HG02759 (cell line): ENCODE results near the gene TSPAN4.

Source experiments
- ATAC-seq: cut with Tn5 transposase; IDR thresholded peaks from one replicate; pipeline ENCODE4 v1.9.1; 2021; ENCODE audit warnings: mild to moderate bottlenecking, moderate library complexity; ENCODE audit not compliant: unreplicated experiment

Gene TSPAN4

DNA sequence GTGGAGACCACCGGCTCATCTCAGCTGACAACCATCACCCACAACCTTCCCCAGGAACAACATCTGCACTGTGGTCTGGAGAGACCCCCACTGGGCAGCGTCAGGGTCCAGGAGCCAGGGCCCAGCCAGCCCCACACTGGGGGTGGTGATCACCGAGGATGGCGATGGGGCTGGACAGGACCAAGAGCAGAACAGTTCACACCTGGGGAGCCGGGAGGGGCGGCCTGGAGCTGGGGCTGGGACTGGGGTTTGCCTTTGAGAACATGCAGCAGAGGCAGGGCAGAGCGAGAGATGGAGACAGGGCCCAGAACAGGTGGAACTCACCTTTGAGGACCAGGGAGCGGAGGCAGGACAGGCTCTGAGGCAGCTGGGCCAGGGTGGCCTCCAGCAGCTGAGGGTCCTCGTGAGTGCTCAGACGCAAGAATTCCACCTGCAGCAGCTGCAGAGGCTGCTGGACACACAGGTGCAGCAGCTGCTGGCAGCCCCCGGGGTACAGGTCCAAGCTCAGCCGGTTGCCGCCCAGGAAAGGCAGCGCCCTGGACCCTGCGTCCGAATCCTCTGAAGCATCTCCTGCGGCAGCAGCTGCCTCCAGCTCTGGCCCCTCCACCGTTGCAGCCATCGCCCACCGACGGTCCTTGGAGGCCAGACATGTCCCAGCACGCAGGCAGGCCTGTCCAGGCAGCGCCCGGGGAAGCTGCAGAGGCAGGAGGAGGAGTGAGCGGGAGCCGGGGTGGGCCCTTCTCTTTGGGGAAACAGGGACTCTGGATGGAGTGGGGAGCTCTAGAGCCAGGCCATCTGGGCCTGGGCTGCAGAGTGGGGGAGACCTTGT lies 38.7 kb upstream of the TSPAN4 start:
- ATAC-seq = no peak

DNA sequence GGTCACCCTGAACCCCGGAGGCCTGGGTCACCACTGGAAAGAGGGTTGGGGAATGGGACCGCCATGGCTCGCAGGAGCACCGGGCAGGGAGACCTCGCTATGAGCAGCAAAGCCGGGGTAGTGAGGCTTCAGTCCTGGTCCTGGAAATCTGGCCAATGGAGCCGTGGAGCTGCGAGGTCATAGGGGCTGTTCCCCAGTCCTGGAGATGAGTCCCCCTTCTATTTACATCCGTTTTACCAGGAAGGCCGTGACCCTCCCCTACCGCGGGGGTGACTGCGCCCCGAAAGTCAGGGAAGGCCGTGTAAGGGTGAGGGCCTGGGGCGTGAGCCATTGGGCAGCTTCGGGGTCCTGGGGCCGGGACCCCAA lies 38.1 kb upstream of the TSPAN4 start:
- ATAC-seq = no peak

DNA sequence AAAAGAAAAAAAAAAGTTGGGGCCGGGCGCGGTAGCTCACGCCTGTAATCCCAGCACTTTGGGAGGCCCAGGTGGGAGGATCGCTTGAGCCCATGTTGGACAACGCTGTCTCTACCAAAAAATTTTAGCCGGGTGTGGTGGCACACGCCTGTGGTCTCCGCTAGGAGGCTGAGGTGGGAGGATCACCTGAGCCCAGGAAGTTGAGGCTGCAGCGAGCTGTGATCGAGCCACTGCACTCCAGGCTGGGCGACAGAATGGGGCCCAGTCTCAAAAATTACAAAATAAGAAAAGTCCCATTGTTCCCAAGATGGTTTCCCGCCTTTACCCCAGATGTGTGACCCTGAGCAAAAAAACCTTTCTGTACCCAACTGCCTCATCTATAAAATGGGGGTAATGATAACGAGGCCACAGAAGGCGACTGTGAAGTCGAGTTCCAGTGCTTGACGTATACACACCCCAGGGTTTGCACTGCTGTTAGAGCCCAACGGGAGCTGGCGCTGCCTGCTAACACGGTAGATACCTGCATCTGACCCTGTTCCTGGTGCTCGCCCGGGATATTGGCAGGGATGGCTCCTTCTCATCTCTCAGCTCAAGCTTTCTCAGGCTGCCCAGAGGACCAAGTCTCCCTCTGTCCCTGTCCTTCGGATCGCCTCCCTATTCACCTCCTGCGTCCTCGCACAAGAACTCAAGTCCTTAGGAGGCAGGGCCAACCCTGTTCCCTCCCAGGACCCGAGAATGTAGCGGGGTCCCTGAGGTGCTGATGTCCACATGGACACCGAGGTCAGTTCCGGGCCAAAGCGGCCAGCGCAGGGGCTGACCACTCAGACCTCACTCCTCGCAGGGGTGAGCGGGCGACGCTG lies 34.0 kb upstream of the TSPAN4 start:
- ATAC-seq = no peak

DNA sequence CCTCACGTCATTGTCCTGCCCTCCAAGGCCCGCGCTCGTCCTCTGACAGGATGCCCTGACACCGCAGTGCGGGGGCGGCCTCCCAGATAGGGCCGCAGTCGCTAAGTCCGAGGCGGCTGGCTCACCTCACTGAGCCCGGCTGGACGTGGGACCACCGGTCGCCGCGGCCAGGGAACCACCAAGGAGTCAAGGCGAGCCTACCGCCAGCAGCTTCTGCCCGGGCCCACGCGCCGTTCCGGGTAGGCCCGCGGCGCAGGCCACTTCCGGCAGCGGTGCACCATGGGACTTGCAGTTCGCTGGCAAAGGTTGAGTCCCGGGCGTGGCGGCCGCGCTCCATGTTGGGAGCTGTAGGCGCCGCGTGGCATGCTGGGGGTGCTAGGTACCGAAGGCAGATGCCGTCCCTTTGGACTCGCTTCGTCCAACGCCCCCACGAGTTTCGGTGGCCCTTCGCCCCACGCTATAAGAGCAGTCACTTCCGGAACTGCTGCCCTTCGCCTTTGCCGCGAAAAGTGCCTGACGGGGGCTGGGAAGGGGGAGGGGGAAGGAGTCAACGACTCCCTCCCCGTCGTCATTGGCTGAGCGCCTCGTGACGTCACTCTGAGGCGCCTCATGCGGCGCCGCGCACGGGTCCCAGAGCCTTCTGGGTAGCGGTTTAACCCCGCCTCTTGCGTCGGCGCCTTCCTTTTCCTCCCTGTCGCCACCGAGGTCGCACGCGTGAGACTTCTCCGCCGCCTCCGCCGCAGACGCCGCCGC lies 33.2 kb upstream of the TSPAN4 start, which contains the start of gene RPLP2:
Gene RPLP2 (plus strand): TSS at position 681 of the 753 bp plus-strand sequence. CDS start 268 bp downstream, outside the sequence.
- ATAC-seq = peak; percentile 78

DNA sequence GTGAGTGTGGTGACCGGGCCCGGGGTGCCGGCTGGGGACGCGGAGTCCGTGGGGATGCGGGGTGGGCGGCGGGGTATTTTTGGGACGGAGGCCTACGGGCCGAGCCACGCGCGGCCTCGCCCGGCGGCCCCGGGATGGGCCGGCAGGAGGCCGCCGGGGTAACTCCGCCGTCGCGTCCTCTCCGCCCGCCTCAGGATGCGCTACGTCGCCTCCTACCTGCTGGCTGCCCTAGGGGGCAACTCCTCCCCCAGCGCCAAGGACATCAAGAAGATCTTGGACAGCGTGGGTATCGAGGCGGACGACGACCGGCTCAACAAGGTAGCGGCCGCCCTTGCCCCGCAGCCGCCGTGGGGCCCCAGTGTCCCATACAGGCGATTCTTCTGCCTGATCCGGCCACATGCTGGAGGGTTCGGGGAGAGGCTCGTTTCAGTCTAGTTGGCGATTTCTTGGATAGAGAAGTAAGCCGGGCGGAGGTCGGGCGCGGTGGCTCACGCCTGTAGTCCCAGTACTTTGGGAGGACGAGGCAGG lies 32.5 kb upstream of the TSPAN4 start:
- peak; percentile 9 for ATAC-seq

DNA sequence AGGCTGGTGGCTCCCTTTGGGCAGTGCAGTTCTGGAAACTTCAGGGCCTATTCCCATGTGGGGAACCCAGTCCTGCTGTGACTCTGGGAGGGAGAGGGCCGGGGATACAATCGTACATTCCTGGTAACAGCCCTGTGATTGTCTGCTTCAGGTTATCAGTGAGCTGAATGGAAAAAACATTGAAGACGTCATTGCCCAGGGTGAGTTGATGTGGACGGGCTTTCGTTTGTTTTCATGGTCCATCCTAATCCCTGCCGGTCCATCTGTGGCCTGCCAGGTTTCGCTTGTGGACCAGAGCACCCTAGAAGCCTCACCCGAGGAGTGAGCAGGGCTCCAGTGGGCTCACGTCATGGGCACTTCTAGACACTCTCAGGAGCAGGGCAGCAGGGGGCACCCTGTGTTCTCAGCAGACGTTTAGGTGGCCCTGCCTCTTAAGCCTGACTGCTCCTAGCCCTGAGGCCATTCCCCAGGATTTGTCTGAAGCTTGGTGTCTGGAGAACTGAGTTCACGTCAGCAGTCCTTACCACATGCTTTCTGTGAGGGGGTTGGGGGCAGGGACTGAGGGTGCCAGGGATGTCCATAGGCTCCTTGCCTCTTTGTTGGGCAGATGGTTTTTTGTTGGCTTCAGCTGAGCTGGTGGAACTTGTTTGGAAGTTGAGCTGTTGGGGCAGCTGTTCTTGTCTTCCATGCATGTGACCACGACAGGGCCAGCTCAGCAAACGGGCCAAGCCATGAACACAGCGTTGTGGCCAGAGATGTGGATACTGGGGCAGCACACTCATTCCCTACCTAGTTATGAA lies 31.0 kb upstream of the TSPAN4 start:
- ATAC-seq = no peak

DNA sequence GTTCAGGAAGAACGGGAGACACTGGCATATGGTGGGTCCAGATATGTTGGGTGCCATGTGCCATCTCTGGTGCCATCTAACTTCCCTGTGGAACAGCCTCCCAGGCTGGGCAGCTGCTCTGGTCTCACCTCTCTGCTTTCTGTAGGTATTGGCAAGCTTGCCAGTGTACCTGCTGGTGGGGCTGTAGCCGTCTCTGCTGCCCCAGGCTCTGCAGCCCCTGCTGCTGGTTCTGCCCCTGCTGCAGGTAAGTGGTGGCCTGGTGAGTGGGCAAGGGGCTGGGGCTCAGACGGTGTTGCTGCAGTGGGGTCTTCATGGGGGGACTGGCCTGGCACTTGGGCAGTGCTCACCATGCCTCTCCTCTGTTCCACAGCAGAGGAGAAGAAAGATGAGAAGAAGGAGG lies 30.3 kb upstream of the TSPAN4 start:
- ATAC-seq = no peak

DNA sequence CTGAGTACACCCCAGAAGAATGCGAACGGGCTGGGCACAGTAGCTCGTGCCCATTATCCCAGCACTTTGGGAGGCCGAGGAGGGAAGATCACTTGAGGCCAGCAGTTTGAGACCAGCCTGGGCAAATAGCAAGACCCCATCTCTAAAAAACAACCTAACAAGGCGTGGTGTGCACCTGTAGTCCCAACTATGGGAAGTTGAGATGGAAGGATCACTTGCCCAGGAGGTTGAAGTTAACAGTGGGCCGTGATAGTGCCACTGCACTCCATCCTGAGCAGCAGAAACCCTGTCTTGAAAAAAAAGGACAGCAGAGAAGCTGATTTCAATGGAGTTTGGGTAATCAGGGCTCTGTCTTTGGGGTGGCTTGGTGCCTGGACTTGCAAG lies 29.6 kb upstream of the TSPAN4 start:
- no peak for ATAC-seq

DNA sequence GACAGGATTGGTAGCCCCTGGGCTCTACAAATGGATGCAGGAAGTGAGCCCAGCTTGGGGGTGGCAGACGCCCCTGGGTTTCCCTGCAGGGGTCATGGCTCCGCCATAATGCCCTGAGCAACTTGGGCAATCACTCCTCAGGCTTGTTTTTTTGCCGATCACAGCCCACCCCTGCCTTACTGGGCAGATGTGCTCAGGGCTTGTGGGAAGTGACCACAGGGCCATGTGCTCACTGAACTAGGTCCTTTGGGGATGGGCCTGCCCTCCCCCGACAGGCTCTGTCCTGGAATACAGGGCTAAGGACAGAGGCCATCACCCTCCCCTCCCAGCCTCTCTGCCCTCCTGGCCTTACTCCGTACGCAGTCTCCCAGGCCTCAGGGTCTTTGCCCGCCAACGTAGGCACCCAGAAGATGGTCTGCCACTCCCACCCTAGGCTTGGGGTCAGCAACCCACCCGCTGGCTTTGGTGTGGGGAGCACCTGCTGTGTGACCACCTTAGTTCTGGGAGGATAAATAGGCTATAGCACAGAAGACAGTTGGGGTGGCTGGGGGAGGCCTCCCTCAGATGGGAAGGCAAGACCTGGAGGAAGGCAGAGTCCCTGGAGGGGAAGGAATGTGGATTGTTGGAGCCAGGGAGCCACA lies 29.1 kb upstream of the TSPAN4 start:
- ATAC-seq = no peak

DNA sequence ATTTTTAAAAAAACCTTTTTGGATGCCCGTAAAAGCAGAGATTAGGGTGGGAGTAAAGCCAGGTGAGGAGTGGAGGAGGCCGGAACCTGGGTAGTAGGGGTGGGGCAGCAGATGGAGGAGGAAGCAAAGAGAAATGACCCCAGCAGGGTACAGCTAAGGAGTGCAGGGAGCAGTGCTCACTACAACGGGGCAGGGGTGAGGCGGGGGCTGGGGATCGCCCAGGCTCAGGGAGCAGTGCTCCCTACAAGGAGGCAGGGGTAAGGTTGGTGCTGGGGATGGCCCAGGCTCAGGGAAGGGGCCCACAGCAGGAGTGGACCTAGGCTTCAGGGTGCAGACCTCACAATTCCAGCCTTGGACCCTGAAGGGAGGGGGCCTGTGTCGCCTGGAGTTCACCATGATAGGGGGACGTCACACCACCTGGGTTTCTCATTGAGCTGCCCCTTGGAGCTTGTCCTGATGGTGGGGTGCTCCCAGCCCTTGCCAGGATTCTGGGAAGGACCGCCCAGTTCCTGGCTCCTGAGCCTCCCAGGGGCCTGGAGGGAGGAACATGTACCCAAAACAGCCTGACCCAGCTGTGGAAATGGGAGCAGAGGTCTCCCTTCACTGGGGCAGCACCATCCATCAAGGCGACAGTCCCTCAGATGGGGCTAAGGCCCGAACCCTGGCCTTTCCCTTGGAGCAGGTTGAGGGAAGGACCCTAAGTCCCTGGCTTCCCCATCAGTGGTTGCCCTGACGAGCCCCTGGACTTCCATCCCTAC lies 26.8 kb upstream of the TSPAN4 start:
- ATAC-seq = no peak

DNA sequence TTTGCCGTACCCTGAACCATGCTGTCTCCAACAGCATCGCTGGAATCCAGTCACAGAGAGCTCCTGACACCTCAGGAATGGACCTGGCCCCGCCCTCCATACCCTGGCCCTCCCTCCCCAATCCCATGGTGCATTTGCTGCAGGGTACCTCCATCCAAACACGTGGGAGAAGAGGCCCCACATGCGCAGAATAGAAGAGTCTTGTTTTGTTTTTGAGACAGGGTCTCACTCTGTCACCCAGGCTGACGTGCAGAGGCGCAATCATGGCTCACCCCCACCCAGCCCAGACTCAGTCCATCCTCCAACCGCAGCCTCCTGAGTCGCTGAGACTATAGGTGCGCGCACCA lies 26.2 kb upstream of the TSPAN4 start:
- no peak for ATAC-seq

DNA sequence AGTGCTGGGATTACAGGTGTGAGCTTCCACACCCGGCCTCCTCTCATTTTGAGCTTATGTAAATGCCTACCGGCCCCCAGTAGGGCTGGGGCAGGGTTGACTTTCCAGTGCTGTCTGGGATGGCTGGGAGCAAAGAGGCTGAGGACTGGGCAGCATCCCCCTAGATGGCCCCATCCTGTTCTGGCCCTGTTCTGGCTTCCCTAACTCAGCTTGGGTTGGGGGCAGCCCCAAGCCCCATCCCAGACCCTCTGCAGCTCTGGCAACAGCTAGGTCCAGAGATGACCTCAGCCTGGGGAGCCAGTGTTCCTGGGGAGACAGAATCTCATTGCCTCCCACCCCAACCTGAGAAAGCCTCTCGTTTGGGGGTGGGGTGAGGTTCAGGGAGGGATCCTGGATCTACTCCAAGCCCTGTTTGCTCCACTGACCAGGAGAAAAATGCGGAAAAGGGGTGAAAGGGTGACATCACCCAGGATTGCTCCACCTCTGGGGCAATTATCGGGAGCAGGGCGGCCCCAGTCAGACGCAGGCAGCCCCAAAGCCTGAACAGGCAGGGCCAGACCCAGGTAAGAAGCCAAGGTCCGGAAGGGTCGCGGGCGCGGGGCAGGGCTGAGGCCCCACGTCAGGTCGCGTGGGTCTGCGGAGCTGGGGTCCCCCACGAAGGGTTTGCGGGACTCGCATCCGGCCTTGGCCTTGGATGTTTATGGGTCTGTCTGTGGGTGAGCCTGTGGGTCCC lies 24.1 kb upstream of the TSPAN4 start, which contains the start of gene PNPLA2:
Gene PNPLA2 (plus strand): TSS at position 519 of the 733 bp plus-strand sequence. CDS start 805 bp downstream, outside the sequence.
- ATAC-seq = no peak

DNA sequence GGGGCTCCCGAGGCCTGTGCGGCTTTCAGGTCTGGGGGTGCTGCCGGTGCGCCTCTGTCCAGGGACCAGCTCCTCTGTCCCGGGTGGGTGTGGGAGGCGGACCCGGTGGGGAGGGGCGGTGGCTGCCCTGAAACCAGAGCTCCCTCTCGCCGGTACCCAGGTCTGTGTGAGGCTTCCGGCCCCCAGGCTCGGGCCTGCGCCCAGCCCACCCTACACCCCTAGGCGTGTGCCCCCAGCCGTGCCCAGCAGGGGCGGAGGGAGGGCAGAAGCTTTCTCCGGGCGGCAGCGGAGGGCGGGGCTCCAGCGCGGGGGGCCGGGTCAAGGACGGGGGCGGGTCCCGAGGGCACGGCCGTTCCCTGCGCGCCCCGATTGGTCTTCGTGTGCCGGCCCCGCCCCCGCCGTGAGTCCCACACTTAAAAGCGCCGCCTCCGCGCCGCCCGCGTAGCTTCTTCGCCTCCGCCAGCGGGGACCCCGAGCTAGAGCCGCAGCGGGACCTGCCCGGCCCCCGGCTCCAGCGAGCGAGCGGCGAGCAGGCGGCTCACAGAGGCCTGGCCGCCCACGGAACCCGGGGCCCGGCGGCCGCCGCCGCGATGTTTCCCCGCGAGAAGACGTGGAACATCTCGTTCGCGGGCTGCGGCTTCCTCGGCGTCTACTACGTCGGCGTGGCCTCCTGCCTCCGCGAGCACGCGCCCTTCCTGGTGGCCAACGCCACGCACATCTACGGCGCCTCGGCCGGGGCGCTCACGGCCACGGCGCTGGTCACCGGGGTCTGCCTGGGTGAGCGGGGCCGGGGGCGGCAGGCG lies 23.3 kb upstream of the TSPAN4 start:
- peak; percentile 74 for ATAC-seq

DNA sequence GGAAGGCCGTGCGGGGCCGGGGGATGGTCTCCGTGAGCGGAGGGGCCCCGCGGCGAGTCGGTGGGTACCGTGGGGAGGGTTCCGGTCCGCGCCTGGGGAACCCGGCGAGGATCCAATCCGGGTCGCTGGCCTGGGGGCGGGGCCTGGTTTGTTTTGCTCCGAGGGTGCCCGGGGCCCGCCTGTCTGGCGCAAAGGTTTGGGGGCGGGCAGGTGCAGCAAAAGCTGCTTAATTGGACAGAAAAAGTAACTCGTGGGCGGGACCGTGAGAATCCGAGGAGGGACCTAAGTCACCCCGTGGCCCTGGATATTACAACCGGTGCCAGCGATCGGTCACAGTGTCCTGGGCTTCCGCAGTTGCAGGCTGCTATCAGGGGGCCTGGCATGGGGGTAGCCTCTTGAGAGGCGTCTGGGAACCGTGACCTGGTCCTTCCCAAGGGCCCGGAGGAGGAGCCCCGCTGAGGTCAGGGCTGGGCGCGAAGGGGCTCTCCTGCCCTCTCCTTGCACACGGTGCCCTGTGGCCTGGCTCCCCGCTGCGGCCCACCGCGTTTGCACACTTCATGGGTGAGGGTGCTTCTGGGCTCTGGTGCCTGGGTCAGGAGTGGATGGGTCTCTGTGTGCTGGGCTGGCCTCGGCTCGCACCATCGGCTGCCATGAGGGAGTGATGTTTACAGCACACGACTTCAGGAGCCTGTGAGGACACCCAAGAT lies 22.6 kb upstream of the TSPAN4 start:
- peak; percentile 70 for ATAC-seq

DNA sequence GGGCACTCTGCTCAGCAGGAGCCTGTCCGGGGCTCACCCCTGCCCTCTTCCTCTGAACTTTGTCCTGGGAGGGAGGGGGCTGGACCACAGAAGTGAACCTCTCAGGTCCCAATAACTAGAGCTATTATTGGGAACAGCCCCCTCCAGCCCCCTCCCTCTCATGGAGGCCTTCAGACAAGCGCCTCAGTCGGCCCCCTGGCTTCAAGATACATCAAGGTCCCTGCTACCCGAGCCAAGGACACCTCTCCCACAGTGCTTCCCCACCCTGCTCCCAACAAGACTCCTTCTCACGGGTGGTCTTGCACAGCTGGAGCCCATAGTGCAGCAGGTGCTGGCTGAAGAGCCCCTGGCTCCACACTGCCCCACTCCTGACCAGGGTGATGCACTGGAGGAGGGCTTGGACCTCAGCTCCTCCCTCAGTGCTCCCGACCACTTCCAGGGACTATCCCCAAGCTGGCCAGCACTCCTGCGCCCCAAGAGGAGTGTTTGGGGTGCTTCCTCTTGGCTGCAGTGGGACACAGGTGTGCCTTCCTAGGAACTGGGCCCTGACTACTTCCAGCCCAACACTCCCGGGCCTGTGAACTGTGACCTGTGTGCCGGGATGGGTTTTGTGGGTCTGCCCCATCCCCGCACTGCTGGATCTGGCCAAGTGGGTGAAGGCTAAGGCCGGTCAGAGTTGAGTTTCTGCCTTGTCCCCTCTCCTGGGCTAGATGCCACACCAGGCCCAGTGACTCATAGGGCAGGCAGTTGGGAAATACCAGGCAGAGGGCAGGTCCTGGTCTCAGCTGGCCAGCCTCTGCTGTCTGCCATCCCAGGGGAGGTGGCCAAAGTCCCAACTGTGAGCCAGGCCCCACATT lies 21.8 kb upstream of the TSPAN4 start:
- ATAC-seq = no peak
